Body of pancreas (tissue), 4 donors: ENCODE results near the gene COBL. TPM values are rescaled to one million over a fixed set of nuclear protein-coding genes. Genes with fewer than 3 reads are reported as not detected.

Source experiments
- ATAC-seq: fragments of 150-250 bp; one replicate; pipeline ENCODE4 v1.9.1; 2016
- DNase-seq, 4 donors: peaks; one replicate each; pipeline ENCODE4 v3.0.0-alpha.2; 2019
- H3K27ac ChIP-seq, 4 donors: fragments of 200-600 bp; sonication (generic); 1 replicate in 3 of 4; 2 replicates in 1 of 4; pipeline versions ENCODE4 v1.5.1 to v1.6.1; 2016 to 2019; ENCODE audit warnings: mild to moderate bottlenecking in 1 of 4, mixed read lengths in 1 of 4, moderate library complexity in 1 of 4
- H3K27me3 ChIP-seq, 2 donors: fragments of 200-600 bp; sonication (generic); one replicate each; pipeline ENCODE4 v1.6.0; 2016; ENCODE audit warnings: mild to moderate bottlenecking in 1 of 2
- H3K36me3 ChIP-seq, 2 donors: fragments of 200-600 bp; sonication (generic); replicated peaks in 1 of 2; 2 replicates each; pipeline ENCODE4 v1.5.1; 2016; ENCODE audit warnings: low read depth in 2 of 2; ENCODE audit not compliant: insufficient read depth in 1 of 2
- H3K4me1 ChIP-seq: fragments of 200-600 bp; sonication (generic); one replicate; pipeline ENCODE4 v1.6.0; 2016
- H3K4me3 ChIP-seq, 2 donors: fragments of 200-600 bp; sonication (generic); 1 replicate in 1 of 2; 2 replicates in 1 of 2; pipeline ENCODE4 v1.5.1; 2016 to 2019
- H3K9me3 ChIP-seq, 3 donors: fragments of 200-600 bp; sonication (generic); 1 replicate in 2 of 3; 2 replicates in 1 of 3; pipeline ENCODE4 v1.5.1; 2016
- POLR2A ChIP-seq, 3 donors: fragments of 450-650 bp; IDR thresholded peaks; one replicate each; pipeline ENCODE4 v1.6.1; 2016; ENCODE audit warnings: antibody characterized with exemption in 3 of 3, mild to moderate bottlenecking in 2 of 3
- WGBS, 2 donors: methylation state at CpG; one replicate each; pipeline ENCODE4 v1.1.5; 2017; 5-methylcytosine and 5-hydroxymethylcytosine counted together
- intact Hi-C: fragments of 100-400 bp; cut with DNase I; formaldehyde crosslinking; loops from one replicate; pipeline ENCODE4 v1.15.1; 2023
- total RNA-seq, 2 donors: library from RNA; depleted of rRNA; stranded (reverse); fragments of >200 nt; gene quantifications; one replicate each; pipeline ENCODE4 v1.1.0, GENCODE V29; 2016
- TF ChIP-seq, protein P1 (sequence below), 7 experiments: fragments of 450-650 bp in 4 of 7; fragments of 200-600 bp in 3 of 7; sonication (generic) in 3 of 7; IDR thresholded peaks; one replicate each; pipeline ENCODE4 v1.5.1; 2016 to 2019; ENCODE audit warnings: antibody characterized with exemption in 7 of 7

COBL gene
- total RNA-seq, 2 donors from 2014 or later: 22.3 to 25.4 TPM

DNA sequence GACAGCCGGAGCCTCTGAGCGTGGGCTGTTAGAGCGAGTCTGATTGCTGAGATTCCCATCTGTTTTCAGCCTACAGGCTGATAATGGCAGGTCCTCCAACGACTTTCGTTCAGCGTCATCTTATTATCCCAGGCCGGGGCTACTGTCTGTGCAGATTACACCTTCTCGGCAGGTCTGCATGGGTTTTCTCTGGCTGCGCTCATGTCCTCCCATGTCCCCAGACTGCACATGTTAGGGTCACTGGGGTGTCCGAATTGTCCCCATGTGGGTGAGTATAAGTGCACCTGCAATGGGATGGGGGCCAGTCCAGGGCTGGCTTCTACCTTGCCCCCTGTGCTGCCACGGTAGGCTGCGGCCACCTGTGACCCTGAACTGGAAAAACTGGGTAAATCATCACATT lies 257.8 kb downstream of the COBL start:
- no peak for ATAC-seq
- intact Hi-C loops: no loop called here

DNA sequence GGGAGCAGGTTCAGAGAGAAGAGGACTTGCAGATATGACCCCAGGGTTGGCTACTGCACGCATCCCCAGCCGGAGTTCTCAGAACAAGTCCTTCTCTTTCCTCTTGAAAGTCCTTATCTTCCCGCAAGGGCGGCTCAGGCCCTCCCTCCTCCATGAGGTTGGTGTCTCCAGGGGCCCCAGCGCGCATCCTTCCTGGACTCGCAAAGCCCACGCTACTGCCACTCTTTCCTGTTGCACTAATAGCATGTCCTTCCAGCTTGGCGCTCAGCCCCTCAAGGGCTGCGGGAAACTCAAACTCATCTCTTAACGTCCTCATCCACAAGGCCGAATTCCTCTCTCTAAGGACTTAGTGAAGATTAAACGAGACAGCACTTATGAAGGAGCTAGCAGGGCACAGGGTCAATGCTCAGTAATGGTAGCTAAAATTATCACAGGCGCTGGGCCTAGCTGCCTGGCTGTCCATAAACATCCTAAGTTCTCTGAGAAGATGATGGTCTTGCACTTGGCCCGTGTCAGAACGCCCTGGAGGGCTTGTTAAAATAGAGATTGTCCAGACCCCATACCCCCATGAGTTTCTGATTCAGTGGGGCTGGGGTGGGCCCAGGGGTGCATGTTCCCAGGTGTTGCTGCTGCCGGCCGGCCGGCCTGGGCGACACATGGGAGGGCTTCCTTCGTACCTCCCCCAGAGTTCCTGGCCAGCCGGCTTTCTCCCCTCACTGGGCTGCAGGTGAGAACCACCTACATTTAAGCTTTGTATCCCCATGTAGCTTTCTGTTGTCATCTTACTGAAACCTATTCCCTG lies 261.4 kb downstream of the COBL start:
- no peak for DNase-seq
- no peak for ATAC-seq

More for the DNA sequence above, 257.8 kb downstream of the COBL start:
- Histone ChIP-seq H3K27me3 (no peaks in the 10 kb centered on the region), H3K4me3 (no peak overlapping the region), H3K9me3 (no peaks in the 10 kb centered on the region), H3K36me3 (no peaks in the 10 kb centered on the region), H3K4me1 (peaks cover 15% of the 10 kb centered on the region), H3K27ac (peak overlapping the region in 2 of 4 donors; percentile 13 to 59)
- no peak for TF ChIP-seq POLR2A (IDR thresholded peaks at IDR 0.05)
- TF ChIP-seq, protein P1, sequence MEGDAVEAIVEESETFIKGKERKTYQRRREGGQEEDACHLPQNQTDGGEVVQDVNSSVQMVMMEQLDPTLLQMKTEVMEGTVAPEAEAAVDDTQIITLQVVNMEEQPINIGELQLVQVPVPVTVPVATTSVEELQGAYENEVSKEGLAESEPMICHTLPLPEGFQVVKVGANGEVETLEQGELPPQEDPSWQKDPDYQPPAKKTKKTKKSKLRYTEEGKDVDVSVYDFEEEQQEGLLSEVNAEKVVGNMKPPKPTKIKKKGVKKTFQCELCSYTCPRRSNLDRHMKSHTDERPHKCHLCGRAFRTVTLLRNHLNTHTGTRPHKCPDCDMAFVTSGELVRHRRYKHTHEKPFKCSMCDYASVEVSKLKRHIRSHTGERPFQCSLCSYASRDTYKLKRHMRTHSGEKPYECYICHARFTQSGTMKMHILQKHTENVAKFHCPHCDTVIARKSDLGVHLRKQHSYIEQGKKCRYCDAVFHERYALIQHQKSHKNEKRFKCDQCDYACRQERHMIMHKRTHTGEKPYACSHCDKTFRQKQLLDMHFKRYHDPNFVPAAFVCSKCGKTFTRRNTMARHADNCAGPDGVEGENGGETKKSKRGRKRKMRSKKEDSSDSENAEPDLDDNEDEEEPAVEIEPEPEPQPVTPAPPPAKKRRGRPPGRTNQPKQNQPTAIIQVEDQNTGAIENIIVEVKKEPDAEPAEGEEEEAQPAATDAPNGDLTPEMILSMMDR (IDR thresholded peaks at IDR 0.05): no peak
- no peak for DNase-seq
- 59 to 82% methylated on average over 6 to 12 of the region's 12 CpGs for whole genome bisulfite sequencing, 2 donors

DNA sequence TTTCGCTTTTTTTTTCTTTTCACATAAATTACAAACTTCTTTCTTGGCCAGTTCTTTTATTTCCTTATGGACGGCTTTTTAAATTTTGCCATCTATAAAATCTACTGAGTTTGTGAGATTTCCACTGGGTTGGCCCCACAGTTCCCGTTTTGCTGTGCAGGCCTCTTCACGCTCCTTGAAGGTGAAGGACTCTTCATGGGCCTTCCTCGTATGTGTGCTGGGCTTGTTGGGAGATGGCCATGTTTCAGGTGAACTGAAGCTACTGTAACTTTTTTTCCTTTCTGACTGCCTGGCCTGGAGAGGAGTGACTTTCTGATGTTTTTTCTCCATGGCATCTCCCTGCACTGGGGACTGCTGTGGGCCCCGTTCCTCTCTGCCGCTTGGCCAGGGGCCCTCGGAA lies 262.4 kb downstream of the COBL start:
- H3K27me3 ChIP-seq: no peaks in the 10 kb centered on the region
- no peak overlapping the region for H3K4me3 ChIP-seq
- intact Hi-C loops: no loop called here
- no peaks in the 10 kb centered on the region for H3K9me3 ChIP-seq
- 85 to 94% methylated on average over 8 of the region's 8 CpGs for WGBS, 2 donors
- H3K4me1 ChIP-seq: peaks cover 6% of the 10 kb centered on the region
- DNase-seq (no peak), ATAC-seq (no peak)
- TF ChIP-seq, protein P1 (IDR thresholded peaks at IDR 0.05): no peak
- no peak for TF ChIP-seq POLR2A (IDR thresholded peaks at IDR 0.05)
- H3K27ac ChIP-seq: no peak overlapping the region
- no peaks in the 10 kb centered on the region for H3K36me3 ChIP-seq

More for the DNA sequence above, 261.4 kb downstream of the COBL start:
- no peak for TF ChIP-seq POLR2A (IDR thresholded peaks at IDR 0.05)
- TF ChIP-seq, protein P1 (IDR thresholded peaks at IDR 0.05): no peak
- intact Hi-C loops: no loop called here
- Histone ChIP-seq H3K27ac (no peak overlapping the region), H3K9me3 (no peaks in the 10 kb centered on the region), H3K36me3 (no peaks in the 10 kb centered on the region), H3K4me1 (peaks cover 15% of the 10 kb centered on the region), H3K4me3 (no peak overlapping the region), H3K27me3 (no peaks in the 10 kb centered on the region)
- 90 to 96% methylated on average over 15 to 22 of the region's 22 CpGs for WGBS, 2 donors

DNA sequence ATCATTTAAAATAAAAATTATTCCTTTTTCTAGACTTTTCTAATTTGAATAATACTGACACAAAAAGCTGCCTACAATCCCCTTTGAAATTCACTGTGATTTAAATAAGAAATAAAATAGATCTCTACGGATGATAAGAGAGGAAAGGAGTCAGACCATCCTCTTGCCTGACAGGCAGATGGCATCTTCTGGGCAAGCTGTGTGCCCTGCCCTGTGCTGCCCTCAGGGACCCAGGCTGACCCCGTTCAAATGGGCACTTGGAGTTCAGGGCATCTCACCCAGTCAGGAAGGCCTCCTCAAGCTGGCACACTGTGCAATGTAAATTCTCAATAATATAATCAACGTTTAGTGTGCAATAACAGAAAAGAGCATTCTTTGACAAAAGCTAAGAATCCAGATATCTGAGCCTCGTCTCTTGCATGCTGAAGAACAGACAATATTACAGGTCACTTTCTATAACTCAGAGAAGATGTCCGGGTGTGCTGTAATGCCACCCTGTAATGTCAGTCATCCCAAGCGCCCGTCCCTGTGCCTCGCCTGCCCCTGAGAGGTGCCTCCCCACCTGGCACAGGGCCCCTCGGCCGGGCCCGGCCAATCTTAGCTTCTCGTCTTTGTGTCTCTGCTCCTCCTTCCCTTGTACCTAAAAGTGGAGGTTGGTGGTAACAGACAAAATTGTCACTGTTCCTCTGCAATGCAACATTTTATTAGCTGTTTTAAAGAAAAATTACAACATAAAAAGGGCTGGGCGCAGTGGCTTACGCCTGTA lies 263.3 kb downstream of the COBL start:
- no peak for TF ChIP-seq POLR2A (IDR thresholded peaks at IDR 0.05)
- TF ChIP-seq, protein P1 (IDR thresholded peaks at IDR 0.05): no peak
- no peaks in the 10 kb centered on the region for H3K9me3 ChIP-seq
- 91 to 92% methylated on average over 14 of the region's 14 CpGs for WGBS, 2 donors
- intact Hi-C loops: no loop called here
- no peaks in the 10 kb centered on the region for H3K4me1 ChIP-seq
- no peak overlapping the region for H3K4me3 ChIP-seq
- no peak for DNase-seq
- no peak overlapping the region for H3K27ac ChIP-seq
- no peaks in the 10 kb centered on the region for H3K36me3 ChIP-seq
- no peaks in the 10 kb centered on the region for H3K27me3 ChIP-seq
- no peak for ATAC-seq
